GM18858 (cell line): ENCODE data around the gene LVRN.
A peak's percentile ranks its signal among the peaks of the same experiment; 100 is the strongest.

Experiments
- ATAC-seq: cut with Tn5 transposase; IDR thresholded peaks from one replicate; pipeline ENCODE4 v1.9.1; 2021; ENCODE audit not compliant: unreplicated experiment

The LVRN gene

DNA sequence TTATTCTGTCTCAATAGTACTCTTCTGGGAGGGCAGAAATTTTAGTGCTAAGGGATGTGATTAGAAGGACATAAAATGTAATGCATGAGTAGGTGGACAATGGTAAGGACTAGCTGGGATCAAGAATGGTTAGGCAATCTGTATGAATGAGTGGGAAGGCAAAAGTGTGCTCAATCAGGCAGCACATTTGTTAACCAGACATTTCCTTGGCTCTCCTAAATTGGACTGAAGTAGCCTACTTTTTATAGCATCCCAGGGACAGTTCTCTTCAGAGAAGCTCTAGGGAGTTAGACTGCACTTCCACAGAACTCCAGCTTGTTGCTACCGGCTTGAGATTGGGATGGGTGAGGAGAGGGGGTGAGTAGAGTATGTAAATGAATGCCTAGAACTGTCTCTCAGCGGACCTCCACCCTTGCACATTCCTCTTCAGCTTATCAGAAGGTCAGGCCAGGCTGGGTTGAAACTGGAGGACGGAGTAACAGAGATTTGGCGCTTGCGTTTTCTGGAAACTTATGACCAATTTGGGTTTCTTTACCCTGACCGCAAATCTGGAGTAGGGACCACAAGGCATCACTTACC, 51.0 kb downstream of the LVRN start:
- ATAC-seq, result no peak

DNA sequence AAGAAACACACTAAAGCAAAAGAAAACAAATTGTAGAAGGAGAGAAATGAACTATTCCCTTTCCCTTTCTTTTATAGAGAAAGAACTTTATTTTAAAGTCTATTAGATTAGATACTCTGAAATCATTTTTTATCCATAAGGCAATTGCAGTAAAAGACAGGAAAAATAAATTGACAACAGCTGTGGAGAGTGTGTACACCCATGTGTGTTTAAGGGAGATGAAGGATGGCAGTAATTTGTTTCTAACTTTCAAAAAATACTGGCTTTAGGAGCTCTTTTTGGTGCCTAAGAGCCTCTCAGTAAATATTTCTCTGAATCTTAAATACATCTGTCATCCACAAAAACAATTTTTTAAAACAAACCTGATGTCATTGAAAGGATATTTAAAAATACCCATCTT, 51.7 kb downstream of the LVRN start:
- ATAC-seq, result no peak

DNA sequence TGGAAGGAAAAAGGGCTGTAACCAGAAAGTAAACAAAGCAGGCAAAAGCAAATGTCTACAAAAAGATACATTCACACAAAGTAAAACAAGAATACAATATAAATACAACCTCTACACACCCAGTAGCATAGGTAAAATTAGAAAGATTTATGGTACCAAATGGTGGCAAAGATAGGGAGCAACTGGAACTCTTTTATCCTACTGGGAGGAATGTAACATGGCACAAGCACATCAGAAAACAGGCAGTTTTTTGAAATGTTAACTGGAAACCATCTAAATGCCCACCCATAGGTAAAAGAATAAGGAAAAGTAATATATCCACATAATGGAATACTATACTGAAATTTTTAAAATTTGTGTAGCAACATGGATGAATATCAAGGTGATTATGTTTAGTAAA, 61.3 kb downstream of the LVRN start:
- ATAC-seq, result no peak

DNA sequence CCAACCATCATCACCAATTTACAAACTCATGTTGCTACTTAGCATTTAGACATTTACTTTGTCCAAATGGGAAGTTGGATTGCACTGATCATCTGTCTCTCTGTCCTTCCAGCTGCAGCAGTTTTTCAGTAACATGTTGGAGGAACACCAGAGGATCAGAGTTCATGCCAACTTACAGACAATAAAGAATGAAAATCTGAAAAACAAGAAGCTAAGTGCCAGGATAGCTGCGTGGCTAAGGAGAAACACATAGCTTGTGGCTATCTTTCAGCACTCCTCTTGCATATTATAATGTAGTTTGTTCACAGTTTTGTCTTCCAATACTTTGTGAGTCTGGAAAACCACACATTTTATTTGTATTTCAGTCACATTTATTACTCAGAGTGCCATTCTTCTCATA, 63.6 kb downstream of the LVRN start:
- no peak for ATAC-seq

DNA sequence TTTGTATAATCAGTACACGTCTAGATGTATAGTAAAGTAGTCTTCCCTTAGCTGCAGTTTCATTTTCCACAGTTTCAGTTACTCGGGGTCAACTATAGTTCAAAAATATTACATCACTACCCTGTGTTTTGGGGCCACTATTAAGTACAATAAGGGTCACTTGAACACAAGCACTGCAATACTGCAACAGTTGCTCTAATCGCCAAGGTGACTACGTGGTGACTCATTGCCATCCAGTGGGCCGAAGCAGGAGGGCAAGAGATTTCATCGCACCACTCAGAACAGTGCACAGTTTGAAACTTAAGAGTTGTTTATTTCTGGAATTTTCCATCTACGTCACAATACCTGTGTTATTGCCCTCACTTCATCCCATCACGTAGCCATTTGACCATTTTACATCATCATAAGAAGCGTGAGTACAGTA, 69.8 kb downstream of the LVRN start, which contains the start of gene ARL14EPL:
Gene ARL14EPL, plus strand, starts transcription at position 379 of the 424 bp plus-strand sequence. CDS start 18,994 bp downstream, outside the sequence.
- peak; percentile 43 for ATAC-seq

DNA sequence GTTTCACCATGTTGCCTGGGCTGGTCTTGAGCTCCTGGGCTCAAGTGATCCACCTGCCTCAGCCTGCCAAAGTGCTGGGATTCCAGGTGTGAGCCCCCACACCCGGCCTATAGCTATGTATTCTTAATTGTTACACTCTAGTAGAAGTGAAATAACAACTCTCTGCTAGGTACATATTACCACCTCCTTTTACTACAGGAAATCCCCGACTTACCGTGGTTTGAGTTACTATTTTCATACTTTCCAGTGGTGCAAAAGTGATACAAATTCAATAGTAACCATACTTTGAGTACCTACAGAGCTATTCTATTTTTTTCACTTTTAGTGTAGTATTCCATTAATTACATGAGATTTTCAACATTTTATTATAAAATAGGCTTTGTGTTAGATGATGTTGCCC, 70.7 kb downstream of the LVRN start:
- ATAC-seq, result peak; percentile 48

DNA sequence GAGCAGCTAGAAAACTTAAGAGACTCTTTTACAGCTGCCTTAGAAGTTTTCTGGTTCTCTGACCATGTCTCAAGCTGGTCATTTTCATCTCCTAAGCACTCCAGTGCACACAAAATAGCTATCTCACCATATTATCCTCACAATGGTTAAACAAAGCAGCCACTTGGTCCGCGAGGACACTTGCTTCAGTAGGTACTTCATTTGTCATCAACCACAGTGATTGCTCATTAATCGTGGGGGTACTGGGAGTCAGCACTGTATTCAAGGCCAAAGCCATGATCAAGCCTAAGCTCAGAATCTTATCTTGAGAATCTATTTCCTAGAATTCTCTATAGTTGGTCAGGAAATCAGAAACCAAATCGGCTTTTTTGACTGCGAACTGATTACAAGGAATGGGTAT, 72.8 kb downstream of the LVRN start:
- ATAC-seq, result no peak

DNA sequence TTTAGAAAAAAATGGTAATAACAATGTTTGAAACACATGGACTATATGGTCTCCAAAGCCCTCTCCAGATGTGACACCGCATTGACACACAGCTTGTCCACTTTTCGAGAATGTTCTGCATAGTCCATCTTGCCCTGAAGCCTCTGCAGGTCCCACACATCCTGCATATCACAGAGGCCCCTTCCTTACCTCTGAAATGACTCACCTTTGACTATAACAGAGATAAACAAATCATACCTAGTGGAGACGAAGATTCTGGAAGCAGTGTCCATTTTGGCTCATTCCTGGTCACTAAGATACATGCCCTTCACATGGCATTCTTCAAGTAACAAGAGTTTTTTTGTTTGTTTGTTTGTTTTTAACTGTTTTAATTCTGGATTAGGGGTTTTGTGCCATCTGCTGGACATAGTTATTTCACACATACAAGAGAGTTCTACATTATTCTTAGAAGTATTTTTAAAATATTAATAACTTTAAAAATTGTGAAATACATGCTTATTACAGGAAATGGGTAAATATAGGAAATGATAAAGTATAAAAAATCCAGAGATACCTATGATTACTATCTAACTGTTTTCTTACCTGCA, 75.1 kb downstream of the LVRN start:
- ATAC-seq, result no peak

DNA sequence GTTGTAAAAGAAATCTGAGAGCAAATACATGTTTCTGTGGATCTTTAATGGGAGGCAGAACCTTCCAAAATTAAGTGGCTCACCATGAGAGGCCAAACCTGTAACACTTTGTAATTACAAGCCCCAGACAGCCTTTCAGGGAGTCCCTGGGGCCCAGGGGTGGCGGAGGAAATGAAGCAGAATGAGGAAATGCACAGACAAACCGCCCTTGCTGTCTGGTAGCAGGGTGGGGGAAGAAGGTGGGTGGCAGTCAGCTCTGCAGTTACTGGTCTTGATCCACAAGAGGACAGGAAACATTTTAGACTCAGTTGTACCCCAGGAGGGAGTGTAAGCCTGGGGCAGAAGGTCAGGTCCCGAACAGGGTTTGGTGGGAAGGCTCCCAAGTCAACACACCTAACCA, 76.5 kb downstream of the LVRN start:
- peak; percentile 78 for ATAC-seq

DNA sequence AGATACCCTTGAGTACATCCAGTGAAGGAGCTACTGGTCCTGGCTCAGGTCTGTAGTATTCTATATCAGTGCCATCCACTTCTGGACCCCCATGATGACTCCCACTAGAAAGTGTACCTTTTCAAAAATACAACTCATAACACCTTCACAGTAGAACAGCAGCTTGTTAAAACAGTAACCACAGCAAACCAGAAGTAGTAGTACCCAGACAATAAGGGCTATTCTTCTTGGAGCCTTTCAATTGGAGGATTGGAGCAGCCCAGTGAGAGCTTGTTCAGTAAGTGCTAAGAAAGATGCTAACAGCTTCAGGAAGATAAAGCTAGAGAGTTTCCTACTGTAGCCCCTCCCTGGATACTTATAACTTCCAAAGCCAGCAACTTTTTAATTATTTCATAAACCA, 80.1 kb downstream of the LVRN start:
- no peak for ATAC-seq

DNA sequence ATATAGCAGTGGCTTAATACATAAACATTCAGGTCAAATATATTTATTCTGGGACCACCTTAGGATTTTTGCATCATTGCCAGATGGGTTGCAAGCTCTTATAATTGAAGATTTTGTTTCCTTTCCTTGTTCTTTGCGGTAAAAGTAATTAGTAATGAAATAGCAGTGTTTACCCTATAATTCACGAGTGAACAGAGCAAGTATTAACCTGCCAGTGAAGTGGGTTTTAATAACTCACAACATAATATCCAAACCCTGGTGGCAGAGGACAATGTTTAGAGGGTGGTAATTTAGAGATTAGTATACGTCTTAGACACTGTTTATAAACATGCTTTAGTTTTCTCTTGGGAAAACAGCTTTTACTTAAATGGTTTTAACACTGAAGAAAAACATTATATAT, 81.8 kb downstream of the LVRN start:
- no peak for ATAC-seq

DNA sequence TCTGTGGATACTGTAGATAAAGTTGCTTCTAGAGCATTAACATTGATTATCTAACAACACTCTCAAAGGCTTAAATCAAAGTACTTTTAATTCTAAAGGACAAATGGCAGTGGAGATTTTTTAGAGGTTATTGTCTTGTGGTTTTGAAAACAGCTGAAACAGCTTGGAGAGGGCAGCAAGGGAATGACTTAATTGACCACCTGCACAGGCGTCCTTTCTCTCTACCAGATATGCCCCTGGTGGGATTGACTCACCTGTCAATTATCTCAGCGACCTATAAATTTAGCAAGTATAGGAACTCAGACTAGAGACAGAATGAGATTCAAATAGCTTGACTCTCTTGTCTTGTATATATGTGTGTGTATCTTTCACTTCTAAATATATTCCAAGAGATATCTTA, 83.5 kb downstream of the LVRN start:
- no peak for ATAC-seq

DNA sequence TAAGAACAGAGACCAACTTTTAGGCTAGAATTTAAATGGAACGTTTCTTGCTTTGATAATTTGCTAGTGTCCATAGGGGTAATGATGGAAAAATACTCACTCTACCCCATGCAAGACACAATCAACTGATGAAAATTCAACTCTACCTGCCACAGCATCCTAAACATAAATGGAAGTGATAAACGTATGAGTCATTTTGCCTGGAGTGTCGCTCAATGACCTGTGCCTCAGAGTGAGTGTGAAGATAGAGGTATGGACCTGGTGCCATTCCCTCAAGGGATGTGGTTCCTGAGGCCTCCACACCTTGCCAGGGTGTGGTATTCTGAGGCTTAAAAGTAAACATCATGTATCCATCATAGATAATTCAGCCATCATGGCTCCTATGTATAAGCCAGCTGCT, 84.0 kb downstream of the LVRN start:
- ATAC-seq, result no peak

DNA sequence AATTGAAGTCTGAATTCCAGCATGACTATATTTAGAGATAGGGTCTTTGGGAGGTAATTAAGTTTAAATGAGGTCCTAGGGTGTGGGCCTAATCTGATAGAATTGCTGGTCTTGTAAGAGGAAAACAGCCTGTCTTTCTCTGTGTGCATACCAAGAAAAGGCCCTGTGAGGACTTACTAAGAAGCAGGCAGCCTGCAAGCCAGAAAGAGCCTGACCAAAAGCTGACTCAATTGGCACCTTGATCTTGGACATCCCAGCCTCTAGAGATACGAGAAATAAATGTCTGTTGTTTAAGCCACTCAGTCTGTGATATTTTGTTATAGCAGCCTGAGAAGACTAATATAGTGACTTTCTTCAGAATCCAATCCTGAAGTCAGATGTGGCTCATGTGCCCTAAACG, 84.5 kb downstream of the LVRN start:
- ATAC-seq, result no peak

DNA sequence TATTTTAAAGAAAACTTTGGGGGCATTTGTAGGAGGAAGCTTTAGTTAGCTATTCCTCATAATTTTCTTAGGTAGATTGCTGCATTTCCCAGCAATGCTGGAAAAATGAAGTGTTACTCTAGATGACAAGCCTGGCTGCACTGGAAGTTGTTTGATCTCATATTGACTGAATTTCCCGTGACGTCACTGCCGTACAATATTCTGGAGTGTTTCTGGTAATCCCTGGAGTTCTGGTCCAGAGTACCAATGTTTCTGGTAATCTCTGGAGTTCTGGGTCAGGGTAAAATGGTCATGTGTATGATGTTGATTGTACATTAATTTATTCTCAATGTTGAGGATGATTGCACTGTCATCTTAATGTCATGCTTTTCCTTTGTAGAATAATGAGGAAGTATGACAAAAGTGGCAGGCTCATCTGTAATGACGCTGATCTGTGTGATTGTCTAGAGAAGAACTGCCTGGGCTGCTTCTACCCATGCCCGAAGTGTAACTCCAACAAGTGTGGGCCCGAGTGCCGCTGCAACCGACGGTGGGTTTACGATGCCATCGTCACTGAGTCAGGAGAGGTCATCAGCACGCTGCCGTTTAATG, 96.2 kb downstream of the LVRN start:
- ATAC-seq, result no peak

DNA sequence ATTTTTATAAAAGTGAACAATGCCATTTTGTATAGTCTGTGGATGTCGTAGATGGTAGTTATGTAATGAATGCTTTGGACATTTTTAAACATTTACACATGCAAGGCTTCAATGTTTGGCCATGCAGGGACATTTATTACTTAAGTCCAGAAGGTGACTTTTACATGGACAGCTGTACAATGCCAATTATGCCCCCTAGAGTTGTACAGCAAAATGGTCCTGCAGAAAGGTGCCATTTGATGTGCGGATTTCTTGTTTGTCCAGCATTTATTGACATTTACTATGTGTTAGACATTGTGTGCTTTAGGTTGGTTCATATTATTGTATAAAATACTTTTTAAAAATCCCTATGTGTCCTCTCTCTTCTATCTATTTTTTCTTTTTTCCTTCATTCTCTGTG, 100.1 kb downstream of the LVRN start:
- ATAC-seq, result no peak

DNA sequence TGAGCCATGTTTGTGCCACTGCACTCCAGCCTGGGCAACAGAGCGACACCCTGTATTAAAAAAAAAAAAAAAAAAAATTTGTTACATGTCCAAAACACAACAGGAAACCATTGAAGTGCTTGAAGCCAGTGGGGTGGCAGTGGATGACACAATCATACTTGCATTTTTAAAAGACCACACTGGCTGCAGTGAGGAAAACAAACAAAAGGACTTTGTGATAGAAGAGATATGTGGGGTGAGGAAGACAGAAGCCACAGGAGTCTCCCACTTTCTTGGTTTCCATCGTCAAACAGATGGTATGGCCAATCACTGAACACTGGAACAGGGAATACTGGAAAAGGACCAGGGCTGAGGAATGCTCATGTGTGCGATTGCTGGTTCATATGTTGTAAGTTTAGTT, 101.7 kb downstream of the LVRN start:
- ATAC-seq, result no peak

DNA sequence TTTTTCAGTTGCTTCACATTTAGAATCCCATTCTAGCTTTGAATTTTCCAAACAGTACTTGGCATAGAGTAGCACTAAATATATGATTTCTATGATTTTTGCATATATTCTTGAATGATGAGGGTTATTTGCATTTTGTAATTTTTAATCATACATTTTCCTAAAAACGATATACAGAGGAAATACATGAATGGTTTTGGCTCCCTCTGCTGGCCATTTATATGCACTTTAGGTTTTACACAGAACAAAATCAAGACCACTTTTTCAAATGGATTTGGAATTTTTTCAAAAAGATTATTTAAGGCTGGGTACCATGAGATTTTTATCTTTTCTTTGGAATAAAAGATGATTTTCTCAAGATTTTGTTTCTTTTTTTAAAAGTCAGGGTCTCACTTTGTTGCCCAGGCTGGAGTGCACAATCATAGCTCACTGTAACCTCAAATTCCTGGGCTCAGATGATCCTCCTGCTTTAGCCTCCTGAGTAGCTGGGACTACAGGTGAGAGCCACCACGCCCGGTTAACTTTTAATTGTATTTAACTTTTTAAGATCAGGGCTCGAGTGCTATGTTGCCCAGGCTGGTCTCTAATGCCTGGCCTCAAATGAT, 105.9 kb downstream of the LVRN start:
- ATAC-seq, result no peak

DNA sequence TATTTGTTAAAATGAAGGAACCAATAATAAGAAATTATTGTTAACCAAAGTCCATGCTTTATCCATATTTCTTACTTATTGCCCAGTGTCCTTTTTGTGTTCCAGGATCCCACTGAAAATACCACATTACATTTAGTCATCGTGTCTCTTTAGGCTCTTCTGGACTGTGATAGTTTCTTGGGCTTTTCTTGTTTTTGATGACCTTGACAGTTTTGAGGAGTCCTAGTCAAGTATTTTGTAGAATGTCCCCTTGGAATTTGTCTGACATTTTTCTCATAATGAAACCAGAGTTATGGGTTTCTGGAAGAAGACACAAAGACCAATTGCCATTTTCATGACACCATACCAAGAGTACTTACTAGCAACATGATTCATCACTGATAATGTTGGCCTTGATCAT, 108.9 kb downstream of the LVRN start:
- ATAC-seq, result no peak

DNA sequence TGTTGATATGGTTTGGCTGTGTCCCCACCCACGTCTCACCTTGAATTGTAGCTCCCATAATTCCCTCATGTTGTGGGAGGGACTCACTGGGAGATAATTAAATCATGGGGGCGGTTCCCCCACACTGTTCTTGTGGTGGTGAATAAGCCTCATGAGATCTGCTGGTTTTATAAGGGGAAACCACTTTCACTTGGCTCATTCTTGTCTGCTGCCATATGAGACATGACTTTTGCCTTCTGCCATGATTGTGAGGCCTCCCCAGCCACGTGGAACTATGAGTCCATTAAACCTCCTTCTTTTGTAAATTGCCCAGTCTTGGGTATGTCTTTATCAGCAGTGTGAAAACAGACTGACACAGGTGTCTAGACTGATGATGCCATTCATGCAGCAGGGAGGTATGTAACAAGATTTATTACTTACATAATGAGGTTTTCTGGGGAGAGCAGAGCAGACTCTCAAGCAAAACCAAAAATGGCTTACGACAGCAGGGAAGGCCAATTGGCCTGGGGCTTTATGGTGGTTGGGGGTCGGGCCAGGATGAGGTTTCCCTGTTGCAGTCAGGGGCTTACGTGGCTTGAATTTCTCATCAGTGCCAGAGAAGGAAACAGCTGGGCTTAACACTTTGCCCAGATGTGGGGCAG, 113.0 kb downstream of the LVRN start:
- ATAC-seq, result no peak

DNA sequence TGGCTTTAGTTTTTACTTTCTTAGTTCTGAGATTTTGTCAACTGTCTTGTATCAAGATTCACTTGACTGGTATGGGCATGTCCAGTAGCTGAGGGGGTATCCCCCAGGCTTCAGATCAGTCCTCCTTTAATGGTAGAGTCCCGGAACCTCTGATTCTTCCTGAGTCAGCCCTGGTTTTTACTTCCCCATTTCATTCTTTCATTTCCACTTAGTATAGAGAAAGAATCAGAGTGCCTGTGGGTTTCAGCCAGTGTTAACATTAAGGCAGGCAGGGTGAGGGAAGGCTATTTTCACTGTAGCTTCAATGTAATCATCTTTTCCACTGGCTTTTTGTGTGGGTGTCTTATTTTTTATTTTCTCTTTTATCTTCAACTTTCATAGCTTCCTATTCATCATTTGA, 114.2 kb downstream of the LVRN start:
- peak; percentile 96 for ATAC-seq
